Endothelial cell of umbilical vein (primary cell): ENCODE data around the gene CLCNKA. TPM values are rescaled to one million over a fixed set of nuclear protein-coding genes. Genes with fewer than 3 reads are reported as not detected.

Experiments
- BruUV-seq: library from RNA; stranded (reverse); fragments of 400-500 nt; replicated peaks from 2 replicates; lab custom pipeline; 2021; lab: Mats Ljungman, UMichigan
- CTCF ChIA-PET: fragments of 300-600, 350-600 bp; sonication (Branson Sonifier 250); formaldehyde crosslinking; loops from one replicate; lab custom pipeline; 2021; ENCODE audit warnings: antibody characterized with exemption, inconsistent platforms; lab: Charles Lee
- POLR2A ChIA-PET: fragments of 300-600, 350-600 bp; sonication (Branson Sonifier 250); formaldehyde crosslinking; loops from one replicate; lab custom pipeline; 2021; ENCODE audit warnings: antibody characterized with exemption, inconsistent platforms; lab: Charles Lee
- DNase-seq: peaks from one replicate; pipeline ENCODE4 v3.0.0-alpha.2; 2011; ENCODE audit warnings: low read depth, low spot score
- FAIRE-seq: peaks from 2 replicates; lab custom pipeline; 2011; peaks lifted over from hg19 to GRCh38; lab: Jason Lieb, UNC
- H2AFZ ChIP-seq: 2 replicates; pipeline ENCODE4 v1.6.0; 2012; ENCODE audit warnings: low read depth, low read length, control low read depth, inconsistent platforms
- H3K27ac ChIP-seq: 2 replicates; pipeline ENCODE4 v1.5.1; 2011; ENCODE audit warnings: low read depth, mild to moderate bottlenecking, control low read depth, low read length, moderate library complexity; ENCODE audit not compliant: insufficient read depth
- H3K27me3 ChIP-seq, 2 experiments: 2 replicates each; pipeline versions ENCODE4 v1.6.0 to v1.6.1; 2011; ENCODE audit warnings: low read length in 2 of 2, mixed read lengths in 1 of 2; ENCODE audit not compliant: control insufficient read depth in 2 of 2, insufficient read depth in 2 of 2
- H3K36me3 ChIP-seq, 2 experiments: 2 replicates in 1 of 2; 3 replicates in 1 of 2; pipeline ENCODE4 v1.5.1; 2011; ENCODE audit warnings: low read length in 2 of 2, mild to moderate bottlenecking in 1 of 2, moderate library complexity in 1 of 2; ENCODE audit not compliant: control insufficient read depth in 2 of 2, insufficient read depth in 2 of 2; ENCODE audit errors: extremely low read depth in 1 of 2
- H3K4me1 ChIP-seq: 3 replicates; pipeline ENCODE4 v1.5.1; 2011; ENCODE audit warnings: mild to moderate bottlenecking, low read length; ENCODE audit not compliant: control insufficient read depth, insufficient read depth; ENCODE audit errors: extremely low read depth
- H3K4me2 ChIP-seq: 2 replicates; pipeline ENCODE4 v1.6.1; 2011; ENCODE audit warnings: low read length, control low read depth, mixed read lengths; ENCODE audit not compliant: insufficient read depth
- H3K4me3 ChIP-seq, 3 experiments: fragments of 200-600 bp in 1 of 3; sonication (generic), shearing (Covaris generic) in 1 of 3; replicated peaks in 1 of 3; 2 replicates each; pipeline ENCODE4 v1.5.1; 2011 to 2016; ENCODE audit warnings: control low read depth in 3 of 3, low read length in 3 of 3, mild to moderate bottlenecking in 2 of 3, inconsistent platforms in 1 of 3, low read depth in 1 of 3, moderate library complexity in 1 of 3; ENCODE audit not compliant: insufficient read depth in 1 of 3
- H3K79me2 ChIP-seq: 2 replicates; pipeline ENCODE4 v1.6.0; 2012; ENCODE audit warnings: low read length, inconsistent platforms; ENCODE audit not compliant: control insufficient read depth, insufficient read depth
- H3K9ac ChIP-seq: replicated peaks from 2 replicates; pipeline ENCODE3; 2011; ENCODE audit warnings: low read length, control low read depth; ENCODE audit not compliant: insufficient read depth; ENCODE audit errors: extremely low read depth
- H3K9me1 ChIP-seq: replicated peaks from 3 replicates; pipeline ENCODE4 v1.6.0; 2011; ENCODE audit warnings: mild to moderate bottlenecking, low read length; ENCODE audit not compliant: control insufficient read depth, insufficient read depth; ENCODE audit errors: extremely low read depth
- H3K9me3 ChIP-seq: replicated peaks from 2 replicates; pipeline ENCODE4 v1.5.1; 2012; ENCODE audit warnings: low read length, inconsistent platforms; ENCODE audit not compliant: control insufficient read depth, insufficient read depth
- H4K20me1 ChIP-seq: replicated peaks from 2 replicates; pipeline ENCODE3; 2011; ENCODE audit warnings: mild to moderate bottlenecking, low read length; ENCODE audit not compliant: control insufficient read depth, insufficient read depth; ENCODE audit errors: extremely low read depth
- EZH2 ChIP-seq: IDR thresholded peaks from 2 replicates; pipeline ENCODE4 v1.6.1; 2012; ENCODE audit warnings: borderline replicate concordance, low read depth, mild to moderate bottlenecking, moderate library complexity, low read length, inconsistent platforms; ENCODE audit not compliant: severe bottlenecking
- FOS ChIP-seq: IDR thresholded peaks from 2 replicates; pipeline ENCODE4 v1.6.1; 2011; ENCODE audit warnings: mild to moderate bottlenecking, low read length, moderate library complexity, borderline replicate concordance; ENCODE audit not compliant: insufficient read depth
- GATA2 ChIP-seq: IDR thresholded peaks from 2 replicates; pipeline ENCODE4 v1.7.0; 2011; ENCODE audit warnings: low read depth, mild to moderate bottlenecking, moderate library complexity, mixed read lengths, low read length; ENCODE audit not compliant: insufficient read length, insufficient read depth
- JUN ChIP-seq: IDR thresholded peaks from 2 replicates; pipeline ENCODE4 v1.6.1; 2011; ENCODE audit warnings: borderline replicate concordance, low read depth; ENCODE audit not compliant: insufficient read length, insufficient read depth
- MAX ChIP-seq: IDR thresholded peaks from 2 replicates; pipeline ENCODE4 v1.6.1; 2011; ENCODE audit not compliant: insufficient read depth, insufficient read length
- MYC ChIP-seq: IDR thresholded peaks from one replicate; pipeline ENCODE4 v1.6.1; 2011; ENCODE audit warnings: mild to moderate bottlenecking, low read depth, low read length
- POLR2A ChIP-seq: IDR thresholded peaks from 2 replicates; pipeline ENCODE4 v1.6.1; 2012; ENCODE audit warnings: low read depth, mild to moderate bottlenecking, control low read depth, low read length
- POLR2AphosphoS5 ChIP-seq: IDR thresholded peaks from 2 replicates; pipeline ENCODE4 v1.6.1; 2012; ENCODE audit warnings: low read depth, mild to moderate bottlenecking, control low read depth, low read length, moderate library complexity; ENCODE audit not compliant: insufficient read depth
- dilution Hi-C: fragments of 300-500 bp; cut with MboI; formaldehyde crosslinking; loops from one replicate; pipeline ENCODE4 v1.15.0; 2019; ENCODE audit warnings: low sequenced_read_pairs; ENCODE audit not compliant: extremely low pct_ligation_motif_present
- intact Hi-C: fragments of 100-400 bp; cut with micrococcal nuclease; formaldehyde crosslinking; loops from one replicate; pipeline ENCODE4 v1.10.0; 2022
- polyA plus RNA-seq, 4 experiments: library from polyadenylated mRNA; depleted of rRNA in 3 of 4; stranded (reverse) in 3 of 4; unstranded in 1 of 4; fragments of >200 nt; gene quantifications; 2 replicates each; pipeline versions ENCODE4 v1.2.1 to v1.2.3, GENCODE V29; 2011 to 2012; ENCODE audit warnings: missing spikeins in 1 of 4
- total RNA-seq: library from RNA; stranded (reverse); gene quantifications from 2 replicates; pipeline ENCODE4 v1.2.3, GENCODE V29; 2021
- TF ChIP-seq, protein P1 (sequence below), 2 donors: IDR thresholded peaks; 1 replicate in 1 of 2; 2 replicates in 1 of 2; pipeline ENCODE4 v1.5.1; 2011; ENCODE audit warnings: low read length in 2 of 2, mild to moderate bottlenecking in 2 of 2, moderate library complexity in 2 of 2, control low read depth in 1 of 2, inconsistent platforms in 1 of 2, low read depth in 1 of 2; ENCODE audit not compliant: insufficient read depth in 1 of 2; ENCODE audit errors: extremely low read depth in 1 of 2

Gene CLCNKA
- total and polyA plus RNA-seq, 2 donors (not counting 3 experiments of a cell fraction or from before 2014, with no cell fraction given): not detected

DNA sequence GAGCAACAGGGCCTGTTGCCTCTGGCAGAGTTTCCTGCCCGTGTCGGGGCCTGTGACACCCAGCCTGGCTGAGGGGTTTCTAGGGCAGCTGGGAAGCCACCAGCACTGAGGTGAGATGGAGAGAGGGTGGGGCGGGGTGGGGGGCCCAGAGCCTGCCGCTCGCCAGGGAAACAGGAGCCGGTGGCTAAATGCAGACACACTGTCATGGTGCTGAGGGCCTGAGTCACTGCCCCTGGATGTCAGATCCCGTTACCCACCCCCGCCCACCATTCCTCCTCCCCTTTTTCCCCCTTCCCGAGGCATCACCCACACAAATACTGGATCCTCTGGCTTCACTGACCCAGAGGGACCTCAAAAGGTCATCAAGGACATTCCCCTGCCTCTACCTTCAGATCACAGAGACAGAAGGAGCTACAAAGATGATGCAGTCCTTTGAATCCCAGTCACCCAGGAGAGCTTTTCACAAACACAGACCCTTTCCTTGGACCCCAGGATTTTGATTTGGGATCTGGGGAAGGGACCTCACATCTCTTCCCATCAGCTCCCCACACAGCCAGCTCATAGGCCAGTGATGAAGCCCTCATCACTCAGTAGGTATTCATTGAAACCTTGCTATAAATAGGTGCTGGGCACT is 2.1 kb upstream of the CLCNKA start:
- Histone ChIP-seq H3K9me3 (no peaks in the 10 kb centered on the region), H3K4me3 (no peak overlapping the region), H3K4me1 (no peaks in the 10 kb centered on the region), H3K4me2 (no peak overlapping the region), H4K20me1 (no peaks in the 10 kb centered on the region), H3K9me1 (no peaks in the 10 kb centered on the region), H3K36me3 (no peaks in the 10 kb centered on the region), H3K79me2 (no peaks in the 10 kb centered on the region), H3K27ac (no peak overlapping the region), H3K27me3 (no peaks in the 10 kb centered on the region), H3K9ac (no peak overlapping the region), H2AFZ (no peak overlapping the region)
- ChIA-PET CTCF (interaction anchor here (1.0 kb wide), 1 partner anchor 11 kb away, joined by 4 read pairs; no protein-coding TSS in a partner anchor), POLR2A (no interaction called here)
- DNase-seq: no peak
- TF ChIP-seq EZH2 (no peak), MAX (no peak), POLR2A (no peak), POLR2AphosphoS5 (no peak), FOS (no peak), JUN (no peak), GATA2 (no peak), MYC (no peak)
- TF ChIP-seq, protein P1, sequence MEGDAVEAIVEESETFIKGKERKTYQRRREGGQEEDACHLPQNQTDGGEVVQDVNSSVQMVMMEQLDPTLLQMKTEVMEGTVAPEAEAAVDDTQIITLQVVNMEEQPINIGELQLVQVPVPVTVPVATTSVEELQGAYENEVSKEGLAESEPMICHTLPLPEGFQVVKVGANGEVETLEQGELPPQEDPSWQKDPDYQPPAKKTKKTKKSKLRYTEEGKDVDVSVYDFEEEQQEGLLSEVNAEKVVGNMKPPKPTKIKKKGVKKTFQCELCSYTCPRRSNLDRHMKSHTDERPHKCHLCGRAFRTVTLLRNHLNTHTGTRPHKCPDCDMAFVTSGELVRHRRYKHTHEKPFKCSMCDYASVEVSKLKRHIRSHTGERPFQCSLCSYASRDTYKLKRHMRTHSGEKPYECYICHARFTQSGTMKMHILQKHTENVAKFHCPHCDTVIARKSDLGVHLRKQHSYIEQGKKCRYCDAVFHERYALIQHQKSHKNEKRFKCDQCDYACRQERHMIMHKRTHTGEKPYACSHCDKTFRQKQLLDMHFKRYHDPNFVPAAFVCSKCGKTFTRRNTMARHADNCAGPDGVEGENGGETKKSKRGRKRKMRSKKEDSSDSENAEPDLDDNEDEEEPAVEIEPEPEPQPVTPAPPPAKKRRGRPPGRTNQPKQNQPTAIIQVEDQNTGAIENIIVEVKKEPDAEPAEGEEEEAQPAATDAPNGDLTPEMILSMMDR (IDR thresholded peaks at IDR 0.05; ENCODE audit: extremely low read depth in 1 of 2, insufficient read depth in 1 of 2, low read depth in 1 of 2, low read length in 2 of 2): no peak
- dilution Hi-C loops: no loop called here
- intact Hi-C loops: no loop called here
- FAIRE-seq: no peak
- no TSS peak for BruUV-seq
